Sigmoid colon (tissue), 3 donors: ENCODE results near the gene NTM.

Source experiments
- POLR2A ChIP-seq, 2 donors: fragments of 450-650 bp; IDR thresholded peaks; one replicate each; pipeline ENCODE4 v1.6.1; 2016; ENCODE audit warnings: antibody characterized with exemption in 2 of 2, mild to moderate bottlenecking in 2 of 2, moderate library complexity in 2 of 2
- TF ChIP-seq, protein P1 (sequence below), 4 experiments: fragments of 450-650 bp in 3 of 4; fragments of 200-600 bp in 1 of 4; IDR thresholded peaks; one replicate each; pipeline ENCODE4 v1.5.1; 2016 to 2019; ENCODE audit warnings: antibody characterized with exemption in 4 of 4, mild to moderate bottlenecking in 3 of 4, moderate library complexity in 2 of 4

DNA sequence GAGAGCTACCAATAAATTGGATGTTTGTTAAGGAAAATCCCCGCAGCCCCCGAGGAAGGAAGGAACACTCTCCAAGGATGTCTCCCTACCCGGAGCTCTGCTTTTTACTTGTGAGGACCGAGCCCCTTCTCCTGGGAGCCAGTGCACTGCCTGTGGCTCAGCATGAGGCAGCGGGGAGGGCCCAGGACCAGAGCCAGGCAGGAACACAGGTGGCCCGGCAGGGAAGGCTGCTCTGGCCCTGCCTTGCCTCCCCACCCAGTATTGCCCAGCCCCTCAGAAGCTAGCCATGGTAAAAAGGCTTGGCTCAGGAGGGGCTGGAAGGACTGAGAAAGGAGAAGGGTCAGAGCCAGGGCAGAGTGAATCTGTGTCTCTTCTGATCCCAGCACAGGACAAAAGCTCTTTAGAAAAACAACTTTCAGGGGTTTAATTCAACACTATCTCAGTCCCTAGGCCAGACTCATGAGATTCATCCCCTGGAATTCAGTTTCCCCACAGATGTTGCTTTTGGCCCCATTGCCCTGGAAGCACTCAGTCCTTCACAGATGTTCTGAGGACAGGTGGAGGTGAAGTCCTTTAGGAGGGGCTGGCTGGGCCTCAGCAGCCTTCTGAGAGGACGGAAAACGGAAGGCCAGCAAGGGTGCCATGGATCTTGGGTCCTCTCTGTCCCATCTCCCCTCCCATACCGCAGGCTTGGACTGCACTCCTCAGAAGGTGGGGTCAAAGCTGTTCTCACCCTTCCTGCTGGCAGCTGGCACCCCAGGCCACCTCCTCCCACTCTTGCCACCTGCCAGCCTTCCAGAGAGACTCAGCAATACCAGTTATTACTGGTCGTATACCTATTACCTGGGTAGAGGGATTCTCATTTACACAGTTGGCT, 318.9 kb downstream of the NTM start:
- TF ChIP-seq, protein P1, sequence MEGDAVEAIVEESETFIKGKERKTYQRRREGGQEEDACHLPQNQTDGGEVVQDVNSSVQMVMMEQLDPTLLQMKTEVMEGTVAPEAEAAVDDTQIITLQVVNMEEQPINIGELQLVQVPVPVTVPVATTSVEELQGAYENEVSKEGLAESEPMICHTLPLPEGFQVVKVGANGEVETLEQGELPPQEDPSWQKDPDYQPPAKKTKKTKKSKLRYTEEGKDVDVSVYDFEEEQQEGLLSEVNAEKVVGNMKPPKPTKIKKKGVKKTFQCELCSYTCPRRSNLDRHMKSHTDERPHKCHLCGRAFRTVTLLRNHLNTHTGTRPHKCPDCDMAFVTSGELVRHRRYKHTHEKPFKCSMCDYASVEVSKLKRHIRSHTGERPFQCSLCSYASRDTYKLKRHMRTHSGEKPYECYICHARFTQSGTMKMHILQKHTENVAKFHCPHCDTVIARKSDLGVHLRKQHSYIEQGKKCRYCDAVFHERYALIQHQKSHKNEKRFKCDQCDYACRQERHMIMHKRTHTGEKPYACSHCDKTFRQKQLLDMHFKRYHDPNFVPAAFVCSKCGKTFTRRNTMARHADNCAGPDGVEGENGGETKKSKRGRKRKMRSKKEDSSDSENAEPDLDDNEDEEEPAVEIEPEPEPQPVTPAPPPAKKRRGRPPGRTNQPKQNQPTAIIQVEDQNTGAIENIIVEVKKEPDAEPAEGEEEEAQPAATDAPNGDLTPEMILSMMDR (IDR thresholded peaks at IDR 0.05): no peak
- TF ChIP-seq POLR2A (IDR thresholded peaks at IDR 0.05): no peak
